G401 (cell line): ENCODE data around the gene PPP2R2C. TPM values are rescaled to one million over a fixed set of nuclear protein-coding genes. Genes with fewer than 3 reads are reported as not detected.

ENCODE experiments used
- DNase-seq: peaks from one replicate; pipeline ENCODE4 v3.0.0-alpha.2; 2015; ENCODE audit warnings: low spot score
- in situ Hi-C: cut with HindIII; loops from 2 replicates; pipeline ENCODE4 v1.10.0; 2016; ENCODE audit warnings: low sequenced_read_pairs, mixed read lengths
- total RNA-seq: library from RNA; depleted of rRNA; stranded (reverse); fragments of >200 nt; shearing (Covaris generic); gene quantifications from 2 replicates; pipeline ENCODE4 v1.2.3, GENCODE V29; 2014; rRNA removed

PPP2R2C gene
- total RNA-seq, 1 experiment from 2014 or later: 3.3 TPM

- DNase-seq: no peak
- in situ Hi-C loops: no loop called here
These were observed 198.8 kb downstream of the PPP2R2C start for GRCh38 chr4:6273661-6273990.

- in situ Hi-C loops: no loop called here
- DNase-seq: no peak
These were observed 199.4 kb downstream of the PPP2R2C start for GRCh38 chr4:6272863-6273660.

- in situ Hi-C loops: no loop called here
- DNase-seq: peak; percentile 80
These were observed 200.5 kb downstream of the PPP2R2C start for GRCh38 chr4:6271701-6272465.

GRCh38 chr4:6271206-6271605 lies 201.2 kb downstream of the PPP2R2C start:
- in situ Hi-C loops: no loop called here
- DNase-seq: peak; percentile 20

GRCh38 chr4:6270636-6271121 lies 201.7 kb downstream of the PPP2R2C start:
- in situ Hi-C loops: no loop called here
- DNase-seq: peak; percentile 26

Other genes starting within 250 kb of the PPP2R2C start
- 8.2 and 9.3 TPM in 2 replicates for gene WFS1, start 202.8 kb downstream of the PPP2R2C start, total RNA-seq
- 6.9 and 10.1 TPM in 2 replicates for gene MAN2B2, start 102.6 kb upstream of the PPP2R2C start, total RNA-seq
- 291 and 303 TPM in 2 replicates for gene MRFAP1, start 168.1 kb upstream of the PPP2R2C start, total RNA-seq
- gene S100P, start 221.3 kb upstream of the PPP2R2C start, total RNA-seq: not detected in 2 replicates
- 1.7 and 2.1 TPM in 2 replicates for gene MRFAP1L1, start 237.3 kb upstream of the PPP2R2C start, total RNA-seq
- gene BLOC1S4, start 243.6 kb upstream of the PPP2R2C start, total RNA-seq: 31.7 and 38.6 TPM in 2 replicates